NOMO-1 treated with DMSO at 0.1 percent for 48 hours (cell line): ENCODE results near the gene SDHAF4.
A peak's percentile ranks its signal among the peaks of the same experiment; 100 is the strongest.
"Not testable (repeated sequence)": the region's sequence is repeated elsewhere in the genome, so short reads cannot be mapped to it uniquely, and the experiment has no call there.

ENCODE experiments used
- DNase-seq: peaks from one replicate; lab custom pipeline; 2025; ENCODE audit not compliant: unreplicated experiment; lab: John Stamatoyannopoulos, UW

The SDHAF4 gene

DNA sequence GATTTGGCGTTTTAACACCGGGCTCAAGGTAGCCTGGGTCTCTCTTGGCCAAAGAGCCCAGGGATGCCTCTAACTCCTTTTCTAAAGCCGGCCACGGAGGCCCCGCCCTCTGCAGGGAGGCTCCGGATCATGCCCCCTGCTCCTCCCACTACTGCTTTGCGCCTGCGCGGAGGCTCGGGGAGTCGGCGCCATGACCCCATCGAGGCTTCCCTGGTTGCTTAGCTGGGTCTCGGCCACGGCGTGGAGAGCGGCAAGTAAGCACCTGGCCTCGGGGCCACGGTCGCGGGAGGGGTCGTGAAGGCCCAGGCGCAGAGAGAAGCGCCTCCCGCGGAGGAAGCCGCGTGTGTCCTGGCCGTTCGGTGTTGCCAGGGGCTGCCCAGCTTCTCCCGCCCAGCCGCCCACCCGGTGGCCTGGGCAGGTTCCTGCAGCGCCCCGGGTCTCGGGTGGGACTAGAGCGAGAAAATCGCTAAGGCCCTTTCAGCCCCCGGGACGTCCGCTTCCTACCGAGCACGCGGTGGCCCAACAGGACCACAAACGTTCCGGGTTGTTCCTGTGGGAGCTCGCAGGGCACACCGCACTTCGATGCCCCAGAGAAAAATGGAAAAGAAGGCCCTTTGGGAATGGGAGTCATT lies at the start of gene SDHAF4:
Gene SDHAF4 (plus strand): TSS at position 180 of the 632 bp plus-strand sequence. CDS start 11 bp downstream, at position 191.
- DNase-seq, result peak; percentile 78

DNA sequence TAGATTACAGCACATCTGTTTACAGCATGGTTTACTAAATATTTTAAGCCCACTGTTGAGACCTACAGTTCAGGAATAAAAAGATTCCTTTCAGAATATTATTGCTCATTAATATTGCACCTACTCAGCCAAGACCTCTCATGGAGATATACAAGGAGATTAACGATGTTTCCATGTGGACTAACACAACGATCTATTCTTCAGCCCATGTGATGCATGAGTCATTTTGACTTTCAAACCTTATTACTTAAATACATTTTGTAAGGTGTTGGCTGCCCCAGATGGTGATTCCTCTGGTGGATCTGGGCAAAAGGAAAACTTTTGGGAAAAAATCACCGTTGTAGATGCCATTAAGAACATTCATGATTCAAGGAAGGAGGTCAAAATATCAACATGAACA lies 48.0 kb upstream of the SDHAF4 start:
- no peak for DNase-seq

DNA sequence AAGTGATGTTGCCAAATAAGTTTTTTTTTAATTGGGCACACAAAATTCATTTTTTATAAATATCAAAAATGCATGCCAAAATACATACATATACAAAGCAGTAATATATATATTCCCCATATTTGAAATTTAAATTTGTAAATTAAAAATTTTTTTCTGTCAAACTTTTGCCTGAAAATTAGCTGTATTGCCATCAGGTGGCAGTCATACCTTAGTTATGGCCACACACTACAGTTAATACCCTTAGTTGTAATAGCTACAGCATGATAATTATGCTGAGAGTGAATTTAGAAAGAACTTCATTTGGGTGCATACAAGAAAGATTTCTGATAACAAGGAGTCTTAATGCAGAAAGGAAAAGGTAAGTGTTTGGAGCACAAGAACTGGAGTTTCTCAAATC lies 46.2 kb upstream of the SDHAF4 start:
- DNase-seq, result peak; percentile 22

DNA sequence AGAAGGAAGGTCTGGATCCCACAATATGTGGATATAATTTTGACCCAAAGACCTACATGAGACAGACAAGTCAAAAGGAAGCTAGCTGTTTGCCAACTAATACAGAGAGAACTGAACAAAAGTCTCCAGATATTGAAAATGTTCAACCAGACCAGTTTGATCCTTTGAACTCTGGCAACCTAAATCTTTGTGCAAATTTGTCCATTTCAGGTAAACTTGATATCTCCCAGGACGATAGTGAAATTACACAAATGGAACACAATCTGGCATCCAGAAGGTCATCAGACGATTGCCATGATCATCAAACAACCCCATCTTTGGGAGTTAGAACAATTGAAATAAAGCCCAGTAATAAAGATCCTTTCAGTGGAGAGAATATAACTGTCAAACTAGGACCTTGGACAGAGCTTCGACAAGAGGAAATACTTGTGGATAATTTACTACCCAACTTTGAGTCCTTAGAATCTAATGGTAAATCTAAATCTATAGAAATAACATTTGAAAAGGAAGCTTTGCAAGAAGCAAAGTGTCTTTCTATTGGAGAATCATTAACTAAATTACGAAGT lies 41.9 kb upstream of the SDHAF4 start:
- no peak for DNase-seq

DNA sequence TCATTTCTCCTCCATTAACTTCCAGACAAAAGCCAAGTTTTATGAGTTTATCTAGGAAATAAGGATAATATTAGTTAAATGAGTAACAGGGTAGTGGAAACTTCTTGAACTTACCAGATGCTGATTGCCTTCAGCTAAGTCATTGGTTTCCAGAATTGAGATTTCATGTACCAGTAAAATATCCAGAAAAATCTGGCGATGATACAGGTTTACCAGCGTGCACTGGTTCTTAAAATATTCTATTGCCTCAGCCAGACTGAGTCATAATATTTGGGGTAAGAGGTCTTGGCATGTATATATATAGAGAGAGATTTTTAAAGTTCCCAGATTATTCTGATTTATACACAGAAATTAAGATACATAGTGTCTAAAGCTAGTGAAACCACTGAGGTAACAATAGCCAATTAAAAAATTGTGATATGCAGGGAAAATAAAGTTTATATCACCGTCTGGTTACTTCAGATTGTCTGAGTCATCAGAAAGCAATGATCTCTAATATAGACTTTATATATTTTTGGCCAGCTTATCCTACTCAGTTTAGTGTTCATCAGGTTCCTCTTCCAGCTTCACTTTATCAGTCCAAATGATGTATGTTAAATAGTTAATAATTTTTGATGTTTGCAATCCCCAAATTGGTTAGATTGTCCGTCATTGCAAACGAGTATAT lies 39.5 kb upstream of the SDHAF4 start:
- DNase-seq, result no peak

DNA sequence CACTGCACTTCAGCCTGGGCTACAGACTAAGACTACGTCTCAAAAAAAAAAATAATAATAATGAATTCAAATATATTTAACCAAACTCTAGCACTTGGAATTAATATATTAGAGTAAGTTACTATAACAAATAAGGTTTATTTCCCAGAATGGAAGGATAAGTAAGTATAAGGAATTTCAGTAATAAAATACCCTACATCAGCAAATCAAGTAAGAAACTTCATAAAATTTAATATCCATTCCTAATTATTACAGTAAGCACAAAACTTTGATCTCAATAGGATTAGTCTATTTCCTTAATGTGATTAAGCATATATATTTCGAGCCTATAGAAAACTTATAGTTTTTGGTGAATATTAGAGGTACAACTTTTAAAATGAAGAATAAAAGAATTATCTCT lies 36.7 kb upstream of the SDHAF4 start:
- DNase-seq, result no peak

DNA sequence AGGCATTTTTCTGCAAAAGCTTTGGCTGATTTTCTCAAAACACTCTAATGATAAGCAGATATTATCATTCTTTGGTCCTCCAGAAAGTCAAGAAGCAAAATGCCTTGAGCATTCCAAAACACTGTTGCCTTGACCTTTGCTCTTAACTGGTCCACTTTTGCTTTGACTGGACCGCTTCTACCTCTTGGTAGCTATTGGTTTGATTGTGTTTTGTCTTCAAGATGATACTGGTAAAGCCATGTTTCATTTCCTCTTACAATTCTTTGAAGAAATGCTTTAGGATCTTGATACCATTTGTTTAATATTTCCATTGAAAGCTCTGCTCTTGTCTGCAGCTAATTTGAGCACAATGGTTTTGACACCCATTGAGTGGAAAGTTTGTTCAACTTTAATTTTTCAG lies 35.6 kb upstream of the SDHAF4 start:
- no peak for DNase-seq

DNA sequence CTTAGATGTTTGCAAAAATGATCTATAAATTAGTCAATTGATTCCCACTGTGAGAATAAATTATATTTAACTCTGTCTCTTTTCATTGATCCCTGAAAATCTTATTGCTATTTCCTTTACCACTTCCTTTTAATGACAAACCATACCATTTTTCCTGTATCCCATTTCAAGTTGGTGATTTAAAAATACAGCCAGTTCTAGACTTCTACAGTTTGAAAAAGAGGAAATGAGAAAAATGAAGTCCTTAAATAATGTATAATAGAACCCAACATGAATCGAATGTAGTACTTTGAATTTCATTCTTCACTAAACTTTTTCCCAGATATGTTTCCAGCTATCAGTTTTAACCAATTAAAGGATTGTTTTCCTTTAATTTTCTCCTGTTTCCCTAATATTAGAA lies 29.5 kb upstream of the SDHAF4 start:
- peak; percentile 58 for DNase-seq

DNA sequence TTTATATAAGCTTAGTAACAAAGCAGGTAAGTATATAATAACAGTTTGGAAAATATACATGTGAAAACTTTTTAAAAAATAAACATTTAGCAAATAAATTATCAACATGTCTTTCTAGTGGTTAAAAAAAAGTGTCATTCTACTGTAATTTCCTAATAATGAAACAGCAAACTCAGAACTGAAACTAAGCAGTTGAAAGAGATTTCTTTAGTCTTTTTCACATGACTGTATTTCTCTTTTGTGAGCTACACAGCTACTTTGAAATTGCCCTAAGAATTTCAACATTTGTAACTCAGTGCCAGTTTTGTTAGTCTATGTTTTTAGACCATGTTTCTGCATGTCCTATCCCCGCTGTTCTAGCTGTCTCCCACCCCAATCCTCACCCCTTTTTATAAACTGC lies 28.4 kb upstream of the SDHAF4 start:
- peak; percentile 81 for DNase-seq

DNA sequence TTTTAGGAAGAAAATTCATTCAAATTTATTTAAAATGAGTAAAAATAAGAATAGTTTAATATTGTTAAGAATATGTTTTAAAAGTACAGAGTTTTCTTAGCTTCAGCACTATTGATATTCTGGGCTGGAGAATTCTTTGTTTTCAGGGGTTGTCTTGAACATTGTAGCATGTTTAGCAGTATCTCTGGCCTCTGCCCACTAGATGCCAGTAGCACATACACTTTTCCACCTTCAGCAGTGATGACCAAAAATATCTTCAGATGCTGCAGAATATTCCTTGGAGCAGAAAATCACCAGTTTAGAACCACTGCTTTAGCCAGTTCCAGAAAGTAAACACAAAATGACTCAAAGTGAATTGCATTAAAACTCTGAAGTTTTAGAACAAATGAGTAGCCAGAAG lies 19.4 kb upstream of the SDHAF4 start:
- DNase-seq, result no peak

DNA sequence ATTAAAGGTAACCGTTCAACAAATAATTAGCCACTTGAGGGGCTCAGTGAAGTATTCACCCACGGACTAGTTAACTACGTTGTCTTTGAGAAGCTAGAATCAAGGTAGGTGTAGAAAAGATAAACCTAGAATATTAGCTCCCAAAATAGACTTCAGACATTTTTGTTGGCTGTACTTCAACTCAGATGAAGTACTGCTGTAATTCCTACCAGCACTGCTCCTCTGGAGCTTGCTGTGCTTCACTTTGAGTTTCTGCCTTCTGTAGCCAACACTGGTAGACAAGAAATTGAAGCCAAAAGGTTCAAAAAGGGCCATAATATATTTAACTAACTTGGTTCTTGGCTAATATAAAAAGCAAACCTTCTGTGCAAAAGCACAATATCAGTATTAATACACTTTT lies 18.8 kb upstream of the SDHAF4 start:
- no peak for DNase-seq

DNA sequence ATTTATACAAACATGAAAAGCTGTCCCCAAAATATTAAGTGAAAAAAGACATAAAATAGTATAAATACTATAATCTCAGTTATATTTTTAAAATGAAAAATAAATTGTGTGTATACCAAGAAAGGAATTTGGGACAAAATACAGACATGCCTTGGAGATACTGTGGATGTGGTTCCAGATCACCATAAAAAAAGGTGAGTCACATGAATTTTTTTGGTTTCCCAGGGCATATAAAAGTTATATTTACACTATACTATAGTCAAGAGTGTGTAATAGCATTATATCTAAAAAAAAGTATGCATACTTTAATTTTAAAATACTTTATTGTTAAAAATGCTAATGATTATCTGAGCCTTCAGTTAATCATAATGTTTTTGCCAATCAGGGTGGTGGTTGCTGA lies 17.4 kb upstream of the SDHAF4 start:
- no peak for DNase-seq

DNA sequence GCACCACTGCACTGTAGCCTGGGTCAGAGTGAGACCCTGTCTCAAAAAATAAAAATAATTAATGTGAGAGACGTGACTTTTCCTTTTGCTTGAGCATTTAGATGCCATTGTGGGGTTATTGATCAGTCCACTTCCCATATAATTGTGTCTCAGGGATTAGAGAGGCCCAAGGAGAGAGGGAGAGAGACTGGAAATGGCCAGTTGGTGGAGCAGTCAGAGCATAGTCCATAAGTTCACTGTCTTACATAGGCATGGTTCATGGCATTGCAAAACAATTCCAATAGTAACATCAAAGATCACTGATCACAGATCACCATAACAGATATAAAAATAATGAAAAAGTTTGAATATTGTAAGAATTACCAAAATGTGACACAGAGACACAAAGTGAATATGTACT lies 15.2 kb upstream of the SDHAF4 start:
- DNase-seq, result no peak

DNA sequence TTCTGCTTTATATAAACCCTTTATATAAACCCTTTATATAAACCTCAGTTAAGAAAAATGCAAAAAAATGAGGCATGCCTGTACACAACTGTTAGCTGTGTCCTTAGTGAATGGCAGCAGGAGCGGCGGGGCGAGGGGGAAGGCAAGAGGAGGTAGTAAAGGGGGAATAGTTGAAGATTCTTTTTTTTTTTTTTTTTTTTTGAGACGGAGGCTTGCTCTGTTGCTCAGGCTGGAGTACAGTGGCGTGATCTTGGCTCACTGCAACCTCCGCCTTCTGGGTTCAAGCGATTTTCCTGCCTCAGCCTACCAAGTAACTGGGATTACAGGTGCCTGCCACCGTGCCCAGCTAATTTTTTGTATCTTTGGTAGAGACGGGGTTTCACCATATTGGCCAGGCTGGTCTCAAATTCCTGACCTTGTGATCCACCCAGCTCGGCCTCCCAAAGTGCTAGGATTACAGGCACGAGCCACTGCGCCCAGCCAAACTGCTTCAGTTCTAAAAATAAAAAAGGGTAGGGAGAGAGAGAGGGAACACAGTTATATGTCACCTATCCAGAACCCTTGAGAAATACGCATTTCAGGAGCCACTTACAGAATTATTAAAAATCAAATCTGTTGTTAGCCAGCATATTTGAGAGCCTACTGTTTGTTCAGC lies 14.3 kb upstream of the SDHAF4 start:
- DNase-seq, result not testable (repeated sequence)

DNA sequence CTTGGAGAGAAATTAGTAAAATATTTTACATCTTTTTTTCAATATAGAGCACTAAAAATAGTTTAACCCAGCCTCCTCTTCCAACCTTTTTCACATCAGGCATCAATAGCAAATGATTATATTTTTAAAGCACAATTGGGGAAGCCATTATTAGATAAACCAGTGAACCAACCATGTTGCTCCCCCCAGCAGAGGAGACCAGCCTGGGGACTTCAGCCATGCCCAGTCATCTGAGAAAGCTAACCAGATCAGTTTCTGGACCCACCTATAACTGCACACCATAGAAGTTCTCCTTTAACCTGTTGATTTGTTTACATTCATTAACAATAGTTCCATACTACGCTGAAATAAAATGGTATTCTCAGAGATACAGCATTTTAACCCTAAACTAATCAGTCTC lies 13.8 kb upstream of the SDHAF4 start:
- no peak for DNase-seq

DNA sequence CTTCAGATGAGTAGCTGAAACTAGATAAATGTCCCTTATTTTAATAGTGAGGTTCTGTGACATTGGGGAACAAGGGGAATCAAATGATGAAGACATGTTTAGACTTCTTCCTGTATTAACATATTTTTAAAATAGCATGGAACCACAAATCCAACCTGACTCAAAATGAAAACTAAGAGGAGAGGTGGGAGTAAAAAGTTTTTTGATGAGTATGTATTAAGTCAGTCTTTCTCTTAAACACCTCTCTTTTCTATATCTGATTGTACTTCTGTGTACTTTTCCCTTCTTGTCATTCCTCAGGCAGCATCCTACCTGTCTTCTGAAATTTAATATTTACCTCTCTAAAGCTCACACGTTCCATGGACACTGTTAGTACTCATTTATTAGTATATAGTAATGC lies 8.7 kb upstream of the SDHAF4 start:
- DNase-seq, result no peak

DNA sequence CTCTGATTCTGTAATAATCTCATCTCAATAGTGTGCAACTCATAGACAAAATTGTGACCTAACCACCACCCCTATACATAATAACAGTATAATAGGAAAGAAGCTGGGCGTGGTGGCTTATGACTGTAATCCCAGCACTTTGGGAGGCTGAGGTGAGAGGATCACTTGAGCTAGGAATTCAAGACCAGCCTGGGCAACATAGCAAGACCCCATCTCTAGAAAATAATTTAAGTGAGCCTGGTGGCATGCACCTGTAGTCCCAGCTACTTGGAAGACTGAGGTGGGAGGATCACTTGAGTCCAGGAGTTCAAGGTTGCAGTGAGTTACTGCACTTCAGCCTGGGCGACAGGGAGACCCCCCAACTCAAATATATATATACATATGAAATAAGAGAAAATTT lies 4.3 kb upstream of the SDHAF4 start:
- DNase-seq, result not testable (repeated sequence)

DNA sequence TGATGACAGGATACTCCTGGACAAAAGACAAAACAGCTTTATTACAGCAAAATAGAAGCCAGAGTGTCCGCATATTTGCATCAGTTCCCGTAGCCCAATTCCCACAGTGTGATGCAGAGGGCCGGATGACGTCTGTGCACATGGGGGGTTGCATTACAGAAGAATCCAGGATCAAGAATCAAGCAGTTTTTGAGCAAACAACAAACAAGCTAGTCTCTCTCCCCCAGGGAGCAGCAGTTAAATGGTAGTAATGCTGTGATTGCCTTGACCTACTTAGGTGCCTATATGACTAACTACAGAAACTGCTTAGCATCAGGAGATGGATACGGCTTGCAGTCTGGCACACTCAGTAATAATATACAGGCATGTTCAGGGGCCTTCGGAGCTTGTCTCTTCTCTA lies 3.2 kb upstream of the SDHAF4 start:
- DNase-seq, result no peak

DNA sequence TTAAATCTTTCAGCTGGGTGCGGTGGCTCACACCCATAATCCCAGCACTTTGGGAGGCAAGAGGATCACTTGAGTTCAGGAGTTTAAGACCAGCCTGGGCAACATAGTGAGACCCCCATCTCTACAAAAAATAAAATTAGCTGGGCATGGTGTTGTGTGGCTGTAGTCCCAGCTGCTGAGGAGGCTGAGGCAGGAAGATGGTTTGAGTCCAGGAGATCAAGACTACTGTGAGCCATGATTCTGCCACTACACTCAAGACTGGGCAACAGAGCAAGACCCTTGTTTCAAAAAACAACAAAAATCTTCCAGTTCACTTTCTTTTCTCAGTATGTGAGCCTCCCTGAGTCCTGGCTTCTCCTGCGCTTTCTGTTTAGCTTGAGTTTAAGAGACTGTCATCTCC lies 7.9 kb downstream of the SDHAF4 start:
- DNase-seq, result no peak

DNA sequence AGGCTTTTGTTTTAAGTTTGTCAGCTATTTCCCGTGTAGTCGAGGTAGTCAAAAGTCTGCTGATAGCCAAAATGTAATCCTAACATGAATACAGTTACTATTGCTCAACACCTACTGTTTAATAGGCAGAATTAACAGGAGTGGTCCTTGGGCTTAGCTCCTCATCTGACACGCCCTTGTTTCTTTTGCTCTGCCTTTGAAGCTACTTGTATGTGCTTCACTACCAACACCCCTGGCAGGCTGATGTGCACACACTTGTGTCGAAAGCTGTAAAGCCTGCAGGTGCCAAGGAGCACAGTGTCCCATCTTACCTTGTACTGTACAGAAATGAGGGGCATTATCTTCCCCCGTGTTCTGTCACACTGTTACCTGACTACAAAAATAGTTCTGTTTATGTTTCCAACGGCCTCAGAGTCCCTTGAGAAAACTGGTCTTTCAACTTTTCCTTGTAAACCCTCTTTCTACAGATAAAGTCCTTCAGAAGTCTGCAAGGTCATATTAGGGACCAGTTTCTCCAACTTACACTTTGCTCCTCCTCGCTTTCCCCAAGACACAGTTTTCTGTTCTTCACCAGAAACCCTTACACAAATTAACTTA lies 9.3 kb downstream of the SDHAF4 start:
- no peak for DNase-seq

DNA sequence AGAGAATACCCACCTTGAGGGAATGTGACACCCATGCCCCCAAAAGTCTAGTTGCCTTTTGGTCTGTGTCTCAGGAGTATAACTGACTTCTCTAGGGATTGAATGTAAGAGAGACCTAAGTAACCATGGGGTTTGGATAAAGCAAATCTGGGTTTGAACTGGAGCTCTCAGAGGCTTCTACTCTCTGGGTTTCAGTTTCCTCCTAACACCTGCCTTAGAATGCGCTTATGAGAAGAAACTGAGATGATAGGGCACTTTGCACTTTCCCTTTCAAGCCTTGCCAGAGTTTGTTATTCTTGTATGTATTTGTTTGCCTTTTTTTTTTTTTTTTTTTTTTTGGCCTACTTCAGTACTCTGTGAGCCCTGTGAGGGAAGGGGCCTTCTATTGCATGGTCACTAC lies 19.4 kb downstream of the SDHAF4 start:
- no peak for DNase-seq

DNA sequence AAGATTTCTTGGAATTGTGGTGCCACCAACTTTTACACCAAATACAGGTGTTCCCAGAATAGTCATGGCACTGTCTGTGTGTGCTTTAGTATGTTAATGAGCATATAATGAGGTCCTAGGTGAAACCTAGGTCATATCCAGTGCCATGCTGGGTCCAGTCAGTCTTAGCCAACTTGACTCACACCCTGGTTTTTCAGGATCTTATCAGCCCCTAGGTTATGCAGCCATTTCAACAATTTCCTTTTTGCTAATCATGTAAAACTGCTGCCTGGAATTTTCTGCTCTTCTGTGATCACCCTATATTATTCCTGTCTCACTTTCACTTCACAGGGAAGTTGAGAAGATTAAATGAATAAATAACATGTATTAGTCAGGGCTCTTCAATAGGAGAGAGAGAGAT lies 23.7 kb downstream of the SDHAF4 start:
- no peak for DNase-seq
